OCI-LY7 (cell line): Measurements from ENCODE around the gene LYSMD2. TPM values are rescaled to one million over a fixed set of nuclear protein-coding genes. Genes with fewer than 3 reads are reported as not detected.

Experiments used
- BruUV-seq: library from RNA; stranded (reverse); fragments of 400-500 nt; replicated peaks from 2 replicates; lab custom pipeline; 2021; lab: Mats Ljungman, UMichigan
- CTCF ChIA-PET: fragments of 300-600 bp; sonication (Branson Sonifier 250); formaldehyde crosslinking; loops from one replicate; lab custom pipeline; 2022; ENCODE audit warnings: antibody characterized with exemption; ENCODE audit not compliant: unreplicated experiment; lab: Charles Lee
- POLR2A ChIA-PET: fragments of 300-600 bp; sonication (Branson Sonifier 250); formaldehyde crosslinking; loops from one replicate; lab custom pipeline; 2022; ENCODE audit warnings: antibody characterized with exemption; lab: Charles Lee
- DNase-seq: peaks from one replicate; pipeline ENCODE4 v3.0.0-alpha.2; 2015; ENCODE audit warnings: low spot score
- H2AFZ ChIP-seq: fragments of 200-600 bp; sonication (generic), shearing (Covaris generic); 2 replicates; pipeline ENCODE4 v1.6.1; 2014; ENCODE audit warnings: mild to moderate bottlenecking, antibody characterized with exemption, low read length, moderate library complexity
- H3K27ac ChIP-seq: fragments of 200-600 bp; sonication (generic); 2 replicates; pipeline ENCODE4 v1.5.1; 2014; ENCODE audit warnings: mixed run types, low read depth, mild to moderate bottlenecking, moderate library complexity, low read length, inconsistent platforms; ENCODE audit not compliant: poor library complexity, severe bottlenecking
- H3K36me3 ChIP-seq: fragments of 200-600 bp; sonication (generic); 2 replicates; pipeline ENCODE4 v1.6.1; 2014; ENCODE audit warnings: mild to moderate bottlenecking, antibody characterized with exemption, low read length, moderate library complexity, mixed read lengths; ENCODE audit not compliant: insufficient read depth
- H3K4me1 ChIP-seq: fragments of 200-600 bp; sonication (generic); 2 replicates; pipeline ENCODE4 v1.5.1; 2014; ENCODE audit warnings: mild to moderate bottlenecking, low read length; ENCODE audit not compliant: insufficient read depth, poor library complexity, severe bottlenecking
- H3K4me2 ChIP-seq: fragments of 200-600 bp; sonication (generic); 2 replicates; pipeline ENCODE4 v1.6.1; 2014; ENCODE audit warnings: mild to moderate bottlenecking, low read length
- H3K4me3 ChIP-seq: fragments of 200-600 bp; sonication (generic); 2 replicates; pipeline ENCODE4 v1.5.1; 2014; ENCODE audit warnings: mild to moderate bottlenecking, low read depth, low read length; ENCODE audit not compliant: poor library complexity, severe bottlenecking
- H3K79me2 ChIP-seq: fragments of 200-600 bp; sonication (generic); 2 replicates; pipeline ENCODE4 v1.6.1; 2016; ENCODE audit warnings: low read depth, mild to moderate bottlenecking, low read length, moderate library complexity, mixed read lengths; ENCODE audit not compliant: insufficient read depth
- H3K9me2 ChIP-seq: fragments of 200-600 bp; sonication (generic); 2 replicates; pipeline ENCODE4 v1.6.1; 2016; ENCODE audit warnings: mild to moderate bottlenecking, low read length, mixed read lengths; ENCODE audit not compliant: insufficient read depth
- H3K9me3 ChIP-seq: fragments of 200-600 bp; sonication (generic); 2 replicates; pipeline ENCODE4 v1.6.1; 2014; ENCODE audit warnings: mild to moderate bottlenecking, mixed run types, low read length, mixed read lengths
- H4K20me1 ChIP-seq: fragments of 200-600 bp; sonication (generic); 2 replicates; pipeline ENCODE4 v1.6.1; 2014; ENCODE audit warnings: mild to moderate bottlenecking, antibody characterized with exemption, low read length, moderate library complexity, mixed read lengths; ENCODE audit not compliant: insufficient read depth
- EZH2phosphoT487 ChIP-seq: fragments of 200-600 bp; sonication (generic); IDR thresholded peaks from 2 replicates; pipeline ENCODE4 v1.6.1; 2018; ENCODE audit warnings: low read depth, borderline replicate concordance, mild to moderate bottlenecking, mixed run types, antibody characterized with exemption, low read length, moderate library complexity, mixed read lengths
- intact Hi-C: fragments of 100-400 bp; cut with micrococcal nuclease; formaldehyde crosslinking; loops from one replicate; pipeline ENCODE4 v1.10.0; 2022; ENCODE audit not compliant: unreplicated experiment
- total RNA-seq, 2 experiments: library from RNA; depleted of rRNA in 1 of 2; stranded (reverse); fragments of >200 nt in 1 of 2; shearing (Covaris generic) in 1 of 2; gene quantifications; 2 replicates each; pipeline ENCODE4 v1.2.3, GENCODE V29; 2014 to 2022
- TF ChIP-seq, protein P1 (sequence below): fragments of 200-600 bp; sonication (generic); conservative IDR thresholded peaks from 2 replicates; pipeline ENCODE4 v1.5.1; 2014; ENCODE audit warnings: mild to moderate bottlenecking, antibody characterized with exemption, low read length, moderate library complexity, mixed read lengths

LYSMD2 gene
- total RNA-seq, 2 experiments from 2014 or later, result 0.89 TPM; not detected in 1

DNA sequence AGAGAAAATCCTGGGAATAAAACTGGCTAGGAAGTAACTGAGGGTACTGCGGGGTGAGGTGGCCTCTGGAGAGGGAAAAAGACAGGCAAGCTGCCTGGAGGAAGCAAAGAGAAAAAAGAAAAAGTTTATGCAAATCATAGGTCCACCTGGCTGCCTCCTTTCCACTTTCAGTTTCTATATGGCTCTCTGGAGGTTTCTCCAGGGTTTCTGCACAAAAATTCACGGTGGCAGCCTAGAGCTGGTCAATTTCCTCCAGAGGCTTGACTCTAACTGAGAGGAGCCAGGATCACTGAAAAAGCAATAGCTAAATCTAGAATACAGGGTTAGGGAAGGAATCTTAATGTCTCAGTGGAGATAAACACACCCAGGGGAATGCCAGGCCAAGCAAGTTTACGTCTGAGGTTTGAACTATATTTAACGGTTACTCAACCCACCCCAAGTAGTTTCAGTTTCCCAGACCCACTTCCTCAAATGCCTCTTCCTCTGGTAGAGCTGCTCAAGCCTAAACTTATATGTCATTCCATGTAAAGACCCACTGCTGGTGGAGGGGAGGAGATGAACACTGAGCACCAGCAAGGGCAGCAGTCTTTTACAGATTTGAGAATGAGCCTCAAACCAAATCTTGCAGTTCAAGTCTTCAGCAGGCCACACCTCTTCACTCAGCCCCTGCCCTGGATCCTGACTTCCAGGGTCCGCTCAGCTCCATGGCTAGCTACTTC, 5.7 kb downstream of the LYSMD2 start:
- intact Hi-C loops, result loop anchor here (10.0 kb wide), 1 partner anchor 77 kb away; no protein-coding TSS in a partner anchor
- TF ChIP-seq, protein P1, sequence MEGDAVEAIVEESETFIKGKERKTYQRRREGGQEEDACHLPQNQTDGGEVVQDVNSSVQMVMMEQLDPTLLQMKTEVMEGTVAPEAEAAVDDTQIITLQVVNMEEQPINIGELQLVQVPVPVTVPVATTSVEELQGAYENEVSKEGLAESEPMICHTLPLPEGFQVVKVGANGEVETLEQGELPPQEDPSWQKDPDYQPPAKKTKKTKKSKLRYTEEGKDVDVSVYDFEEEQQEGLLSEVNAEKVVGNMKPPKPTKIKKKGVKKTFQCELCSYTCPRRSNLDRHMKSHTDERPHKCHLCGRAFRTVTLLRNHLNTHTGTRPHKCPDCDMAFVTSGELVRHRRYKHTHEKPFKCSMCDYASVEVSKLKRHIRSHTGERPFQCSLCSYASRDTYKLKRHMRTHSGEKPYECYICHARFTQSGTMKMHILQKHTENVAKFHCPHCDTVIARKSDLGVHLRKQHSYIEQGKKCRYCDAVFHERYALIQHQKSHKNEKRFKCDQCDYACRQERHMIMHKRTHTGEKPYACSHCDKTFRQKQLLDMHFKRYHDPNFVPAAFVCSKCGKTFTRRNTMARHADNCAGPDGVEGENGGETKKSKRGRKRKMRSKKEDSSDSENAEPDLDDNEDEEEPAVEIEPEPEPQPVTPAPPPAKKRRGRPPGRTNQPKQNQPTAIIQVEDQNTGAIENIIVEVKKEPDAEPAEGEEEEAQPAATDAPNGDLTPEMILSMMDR, result no peak; the same call in 1 of the 2 replicates
- TF ChIP-seq EZH2phosphoT487, result no peak
- Histone ChIP-seq H2AFZ (peak overlapping the region; percentile 12; the same call in 1 of the 2 replicates), H3K9me3 (no peaks in the 10 kb centered on the region), H3K9me2 (no peaks in the 10 kb centered on the region), H4K20me1 (peaks cover 7% of the 10 kb centered on the region; the same call in 1 of the 2 replicates), H3K79me2 (no peaks in the 10 kb centered on the region), H3K4me3 (peak overlapping the region; percentile 53), H3K27ac (peak overlapping the region; percentile 9), H3K4me2 (peak overlapping the region; percentile 91), H3K4me1 (peaks cover 27% of the 10 kb centered on the region), H3K36me3 (no peaks in the 10 kb centered on the region)
- CTCF ChIA-PET, result no interaction called here
- no TSS peak for BruUV-seq
- peak; percentile 71 for DNase-seq
- POLR2A ChIA-PET, result no interaction called here

DNA sequence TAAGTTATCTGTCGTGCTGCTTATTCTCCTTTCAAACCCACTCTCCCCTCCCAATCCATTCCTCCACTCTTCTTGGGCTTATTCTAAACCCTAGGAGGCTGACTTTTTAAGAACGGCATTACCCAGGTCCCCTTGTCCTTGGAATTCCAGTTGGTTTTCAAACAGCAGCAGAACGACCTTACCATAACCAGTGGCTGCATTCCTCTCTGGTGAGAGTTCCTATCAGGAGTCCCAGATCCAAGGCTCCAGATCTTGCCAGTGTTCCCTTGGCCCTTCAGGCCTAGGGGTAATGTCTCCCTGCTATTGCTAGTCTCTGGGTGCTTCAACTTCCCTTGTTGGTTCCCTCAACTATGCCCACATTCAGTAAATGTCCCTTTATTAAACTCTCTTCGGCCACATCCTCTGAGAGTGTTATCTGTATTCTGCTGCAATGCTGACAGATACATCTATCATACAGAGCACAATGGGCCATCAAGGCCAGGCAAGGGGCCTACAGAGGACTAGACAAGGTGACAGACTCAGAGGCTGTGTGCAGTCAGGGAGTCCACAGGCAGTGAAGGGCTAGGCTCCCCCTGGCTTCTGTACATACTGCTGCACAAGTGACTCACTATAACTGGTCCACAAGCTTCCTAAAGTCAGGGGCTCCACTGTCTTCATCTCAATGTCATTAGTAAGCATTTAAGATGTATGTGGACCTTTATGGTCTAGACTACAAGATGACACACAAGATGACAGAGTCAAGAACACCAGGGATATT, 10.1 kb downstream of the LYSMD2 start:
- Histone ChIP-seq H3K36me3 (no peaks in the 10 kb centered on the region), H3K4me3 (no peak overlapping the region), H4K20me1 (peaks cover 7% of the 10 kb centered on the region; the same call in 1 of the 2 replicates), H2AFZ (no peak overlapping the region), H3K79me2 (no peaks in the 10 kb centered on the region), H3K9me2 (no peaks in the 10 kb centered on the region), H3K27ac (no peak overlapping the region), H3K4me1 (peaks cover 29% of the 10 kb centered on the region), H3K4me2 (no peak overlapping the region), H3K9me3 (no peaks in the 10 kb centered on the region)
- no peak for DNase-seq
- TF ChIP-seq EZH2phosphoT487, result no peak
- TF ChIP-seq, protein P1, result peak; percentile 21; the same call in 1 of the 2 replicates
- ChIA-PET POLR2A (no interaction called here), CTCF (no interaction called here)
- intact Hi-C loops, result no loop called here
- BruUV-seq, result no TSS peak
